NCI-H1930 (cell line): Measurements from ENCODE around the gene AVPR2.

Experiments used
- DNase-seq, 2 experiments: peaks; one replicate each; lab custom pipeline; 2025; lab: John Stamatoyannopoulos, UW

Gene AVPR2

DNA sequence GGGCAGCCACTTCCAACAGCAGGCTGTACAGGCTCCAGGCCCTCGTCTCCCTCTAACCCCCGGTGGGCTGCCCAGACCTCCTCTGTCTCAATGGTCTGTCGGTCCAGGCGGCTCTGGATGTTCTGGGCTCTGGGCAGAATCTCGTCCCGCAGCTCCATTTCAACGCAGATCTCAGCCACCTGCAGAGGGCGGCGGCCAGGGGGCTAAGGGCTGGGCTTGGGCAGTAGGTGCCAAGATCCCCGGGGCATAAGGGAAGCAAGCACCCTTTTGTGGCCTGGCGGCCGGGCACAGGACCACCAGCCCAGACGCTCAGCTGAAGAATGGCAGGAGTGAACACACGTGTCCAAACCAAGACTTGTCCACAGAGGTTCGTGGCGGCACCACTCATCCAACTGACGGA lies 9.2 kb downstream of the AVPR2 start:
- no peak for DNase-seq

DNA sequence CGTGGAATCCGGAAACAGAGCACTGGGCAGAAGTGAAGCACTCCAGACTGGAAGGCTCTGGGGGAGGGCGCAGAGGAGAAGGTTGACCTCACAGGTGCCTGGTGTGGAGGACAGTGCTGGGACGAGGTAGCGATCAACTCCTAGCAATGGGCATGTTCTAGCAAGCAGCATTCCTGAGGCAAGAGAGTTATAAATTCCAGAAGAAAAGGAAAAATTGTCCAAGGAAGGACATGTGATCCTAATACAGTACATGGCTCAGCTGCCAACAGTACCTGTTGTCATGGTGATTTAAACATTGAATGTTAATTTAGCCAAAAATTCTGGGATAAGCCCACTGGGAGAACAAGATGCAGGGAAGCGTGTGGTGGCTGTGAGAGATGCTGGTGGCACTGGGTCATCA lies 13.4 kb downstream of the AVPR2 start:
- no peak for DNase-seq

DNA sequence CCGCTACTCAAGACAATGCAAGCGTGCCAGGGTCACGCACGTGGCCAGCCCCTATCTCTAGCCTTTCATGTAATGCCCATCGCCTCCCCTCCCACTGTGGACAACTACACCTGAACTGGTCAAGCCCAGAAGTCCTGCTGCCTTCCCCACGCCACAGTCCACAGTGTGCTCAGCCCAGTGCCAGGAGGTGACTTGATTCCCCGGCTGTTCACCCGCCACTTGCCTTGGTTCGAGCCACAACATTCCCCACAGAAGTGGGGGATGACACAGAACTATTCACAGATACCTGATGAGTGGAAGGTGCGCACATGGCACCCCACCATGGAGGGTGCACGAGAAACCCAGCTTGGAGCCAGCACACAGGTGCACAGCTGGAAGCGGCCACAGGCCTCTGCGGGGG lies 14.8 kb downstream of the AVPR2 start:
- no peak for DNase-seq

DNA sequence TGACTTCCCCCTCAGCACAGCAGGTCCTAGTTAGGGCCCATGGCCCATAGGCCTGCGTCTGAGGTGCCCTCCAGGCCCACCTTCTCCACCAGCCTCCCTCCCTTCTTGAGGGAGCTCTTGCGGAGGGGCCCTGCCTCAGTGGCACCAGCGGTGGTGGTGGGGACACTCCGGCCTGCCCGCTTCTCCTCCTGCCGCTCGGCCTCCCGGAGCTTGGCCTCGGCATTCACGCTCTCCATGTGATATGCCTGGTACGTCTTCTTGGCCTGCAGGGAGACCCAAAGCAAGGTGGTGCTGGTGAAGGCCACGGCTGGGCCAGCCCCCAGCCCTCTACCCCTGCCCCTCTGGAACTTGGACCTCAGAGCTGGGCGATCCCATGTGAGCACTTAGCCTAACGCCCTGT lies 16.1 kb downstream of the AVPR2 start:
- DNase-seq: no peak

DNA sequence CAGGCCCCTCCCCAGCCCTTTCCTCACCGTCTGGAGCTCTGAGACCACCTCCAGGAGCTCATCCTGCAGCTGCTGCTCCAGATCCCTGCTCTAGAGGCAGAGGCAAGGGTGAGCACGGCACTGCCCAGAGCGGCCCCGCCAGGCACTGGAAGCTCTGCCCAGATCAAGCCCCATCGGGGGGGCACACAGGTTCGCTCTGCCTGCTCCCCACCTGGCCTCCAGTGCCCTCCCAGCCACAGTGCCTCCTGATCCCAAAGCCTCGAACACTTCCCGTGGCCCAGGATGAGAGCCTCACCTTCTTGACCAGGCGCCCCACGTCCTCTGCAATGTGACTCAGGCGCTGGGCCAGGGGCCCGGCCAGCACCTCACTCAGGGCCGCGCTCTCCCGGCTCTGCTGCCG lies 16.6 kb downstream of the AVPR2 start:
- no peak for DNase-seq

DNA sequence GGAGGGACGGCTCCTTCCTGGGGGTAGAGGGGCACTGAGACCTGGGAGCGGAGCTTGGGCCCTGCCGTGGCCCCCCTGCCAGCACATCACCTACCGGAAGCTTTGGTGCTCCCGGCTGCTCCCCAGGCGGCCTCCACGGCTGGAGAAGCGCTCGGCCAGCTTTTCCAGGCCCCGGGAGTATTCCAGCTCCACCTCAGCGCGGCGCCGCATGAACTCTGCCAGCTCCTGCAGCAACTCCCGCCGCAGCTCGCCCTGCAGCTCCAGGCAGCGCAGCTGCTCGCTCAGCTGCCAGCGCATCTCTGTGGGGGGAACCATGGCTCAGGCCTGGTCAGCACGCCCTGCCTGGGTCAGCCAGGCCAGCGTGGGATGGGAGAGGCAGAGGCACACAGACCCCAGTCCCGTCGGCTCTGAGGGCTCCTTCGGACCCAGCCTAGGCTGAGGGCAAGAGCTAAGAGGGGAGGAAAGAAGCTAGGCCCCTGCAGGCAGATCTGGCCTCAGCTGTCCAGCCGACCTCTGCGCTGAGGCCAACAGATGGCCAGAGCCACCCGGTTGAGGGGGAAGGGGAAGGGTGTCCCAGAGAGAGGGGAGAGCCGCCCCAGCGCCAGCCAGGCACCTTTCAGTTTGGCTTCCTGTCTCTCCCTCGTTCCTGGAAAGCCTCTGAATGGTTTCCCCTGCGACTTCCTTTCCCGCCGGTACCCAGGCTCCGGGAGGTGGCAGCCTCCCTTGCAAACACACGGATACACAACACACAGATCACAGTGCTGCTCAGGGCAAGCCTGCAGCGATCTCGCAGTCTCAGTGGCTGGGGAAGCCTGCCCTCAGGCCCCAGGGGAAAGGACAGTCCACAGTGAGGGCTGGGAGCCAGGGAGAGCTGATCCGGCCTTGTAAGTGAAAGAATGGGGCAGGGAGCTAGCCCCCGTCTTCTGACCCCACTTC lies 17.3 kb downstream of the AVPR2 start:
- DNase-seq: no peak

DNA sequence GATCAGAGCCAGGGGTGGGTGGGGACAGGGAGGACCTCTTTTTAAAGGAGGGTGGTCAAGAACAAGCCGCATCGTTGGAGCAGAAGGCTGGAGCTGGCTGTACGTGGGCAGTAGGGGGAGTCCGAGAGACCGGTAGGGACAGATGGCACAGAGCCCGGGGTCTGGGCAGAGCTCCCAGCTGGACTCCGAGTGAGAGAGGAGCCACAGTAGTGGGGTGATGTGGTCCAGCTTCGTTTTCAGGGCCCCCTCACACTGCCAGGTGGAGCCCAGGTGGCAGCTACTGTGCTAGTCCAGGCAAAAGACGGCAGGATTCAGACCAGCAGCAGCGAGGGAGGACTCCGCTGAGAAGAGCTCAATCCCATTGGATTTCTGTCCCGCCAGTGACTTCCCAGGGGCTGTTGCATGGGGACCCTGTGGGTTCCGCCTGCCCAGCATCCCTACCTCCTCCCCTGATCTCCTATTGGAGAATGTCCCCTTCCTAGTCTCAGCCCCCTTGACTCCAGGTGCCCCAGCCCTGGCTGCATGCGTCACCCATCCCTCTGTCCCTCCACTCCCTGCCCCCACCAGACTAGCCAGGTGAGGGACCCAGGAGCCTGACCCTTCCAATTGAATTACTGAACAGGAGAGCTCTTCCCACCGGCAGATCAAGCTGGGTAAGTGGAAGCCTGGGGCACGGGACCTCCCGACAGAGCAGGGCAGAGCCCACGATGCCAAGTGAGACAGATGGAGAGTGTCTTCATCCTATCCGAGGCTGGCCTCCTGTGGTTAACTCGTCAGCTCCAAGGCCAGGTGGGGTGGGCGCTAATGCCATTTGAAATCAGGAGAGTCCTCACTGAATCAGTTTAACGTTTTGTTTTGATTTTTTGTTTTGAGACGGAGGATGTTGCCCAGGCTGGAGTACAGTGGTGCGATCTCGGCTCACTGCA lies 18.7 kb downstream of the AVPR2 start:
- DNase-seq: no peak

DNA sequence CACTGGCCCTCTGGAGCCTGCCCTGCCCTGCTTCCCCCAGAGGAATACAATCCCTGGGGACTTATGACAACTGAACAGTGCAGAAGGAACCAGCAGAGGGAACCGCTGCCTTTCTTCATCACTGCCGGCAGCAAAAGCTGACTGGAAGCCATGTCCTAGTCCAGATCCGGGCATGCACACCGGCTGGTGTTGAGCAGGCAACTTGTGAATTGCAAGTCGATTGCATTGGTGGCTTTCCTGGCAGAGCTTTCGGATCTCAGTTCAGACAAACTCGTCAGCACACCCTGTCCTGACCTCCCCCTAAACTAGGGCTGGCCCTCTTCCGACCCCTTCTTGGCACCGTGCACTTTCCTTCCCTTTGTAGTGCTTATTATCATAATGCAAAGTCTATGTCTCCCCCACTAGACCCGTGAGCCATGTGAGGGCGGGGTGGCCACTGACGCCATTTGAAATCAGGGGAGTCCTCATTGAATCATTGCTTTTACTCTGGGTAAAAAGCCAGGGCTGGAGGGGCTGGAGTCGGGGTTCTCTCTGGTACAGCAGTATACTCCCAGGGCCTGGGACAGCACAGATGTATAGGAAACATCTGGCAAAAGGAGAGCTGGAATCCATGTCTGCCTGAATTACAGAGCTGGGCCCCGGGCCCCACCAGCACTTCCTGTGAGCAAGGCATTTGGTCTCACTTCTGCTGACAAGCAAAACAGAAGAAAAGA lies 19.8 kb downstream of the AVPR2 start:
- peak in 1 of 2 experiments; percentile 20 for DNase-seq

DNA sequence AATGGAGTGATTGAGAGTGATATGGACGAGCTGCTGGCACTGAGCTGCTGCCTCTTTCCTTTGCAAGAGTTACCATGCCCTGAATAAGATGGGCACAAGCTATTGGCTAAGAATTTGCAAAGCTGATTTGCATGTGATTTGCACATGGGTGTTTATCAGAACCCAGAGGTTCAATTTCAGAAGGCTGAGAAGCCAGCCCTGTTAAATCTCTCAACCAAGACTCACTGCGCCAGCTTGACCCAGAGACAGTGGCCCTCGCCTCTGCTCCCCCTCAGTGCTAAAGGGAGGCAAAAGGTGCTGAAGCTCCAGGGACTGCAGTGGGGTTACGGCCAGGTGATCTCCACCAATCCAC lies 20.9 kb downstream of the AVPR2 start:
- no peak for DNase-seq

DNA sequence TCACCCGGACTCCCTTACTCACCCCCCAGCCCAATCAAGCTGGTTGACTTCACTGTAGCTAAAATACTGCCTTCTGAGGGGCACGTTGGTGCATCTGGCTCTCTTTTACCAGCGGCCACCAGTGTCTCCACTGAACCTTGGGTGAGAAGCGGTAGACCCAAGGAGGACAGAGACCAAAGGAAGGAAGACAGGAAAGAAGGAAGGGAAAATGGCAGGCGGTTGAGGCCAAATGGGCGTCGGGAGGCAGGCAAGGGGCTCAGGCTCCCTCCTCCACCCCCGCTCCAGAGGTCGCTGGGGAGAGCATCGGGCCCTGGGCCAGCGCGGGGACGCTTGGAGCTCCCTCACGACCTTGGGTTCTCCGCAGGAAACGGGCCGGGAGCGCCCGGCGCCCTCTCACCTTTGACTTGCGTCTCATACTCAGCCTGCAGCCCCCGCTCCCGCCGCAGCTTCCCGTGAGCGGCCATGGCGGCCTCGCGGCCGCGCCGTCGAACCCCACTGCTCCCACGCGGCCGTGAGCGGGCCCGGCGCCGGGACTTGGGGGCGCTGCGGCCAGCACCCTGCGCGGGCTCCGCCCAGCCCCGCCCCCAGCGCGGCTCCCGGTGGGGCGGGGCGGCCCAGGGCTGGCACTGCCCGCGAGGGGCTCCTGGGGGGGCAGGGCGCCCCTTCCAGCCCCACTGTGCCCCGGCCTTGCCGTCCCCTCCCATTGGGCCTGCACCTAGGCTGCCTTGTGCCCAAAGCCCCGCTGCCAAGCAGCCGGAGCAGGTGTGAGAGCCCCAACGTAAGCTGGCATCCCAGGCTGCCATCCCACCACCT lies 21.5 kb downstream of the AVPR2 start, which contains the start of gene ARHGAP4:
Gene ARHGAP4 (minus strand): TSS at position 526 of the 813 bp plus-strand sequence. CDS start 62 bp downstream, at position 464.
- peak in 1 of 2 experiments; percentile 21 for DNase-seq

DNA sequence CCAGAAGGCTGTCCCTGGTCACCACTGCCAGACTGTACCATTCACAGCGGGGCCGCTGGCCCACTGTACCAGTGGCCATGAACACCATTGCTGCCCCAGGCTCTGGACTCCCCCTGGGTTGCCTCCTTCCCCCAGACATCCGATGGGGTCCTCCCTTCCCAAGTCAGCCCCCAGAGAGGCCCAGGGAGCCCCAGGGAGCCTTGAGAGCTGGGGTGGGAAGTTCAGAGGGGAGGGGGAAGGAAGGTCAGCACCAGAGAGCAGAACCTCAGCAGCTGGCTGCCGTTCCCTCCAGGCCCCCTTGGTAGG lies 22.0 kb downstream of the AVPR2 start:
- no peak for DNase-seq

DNA sequence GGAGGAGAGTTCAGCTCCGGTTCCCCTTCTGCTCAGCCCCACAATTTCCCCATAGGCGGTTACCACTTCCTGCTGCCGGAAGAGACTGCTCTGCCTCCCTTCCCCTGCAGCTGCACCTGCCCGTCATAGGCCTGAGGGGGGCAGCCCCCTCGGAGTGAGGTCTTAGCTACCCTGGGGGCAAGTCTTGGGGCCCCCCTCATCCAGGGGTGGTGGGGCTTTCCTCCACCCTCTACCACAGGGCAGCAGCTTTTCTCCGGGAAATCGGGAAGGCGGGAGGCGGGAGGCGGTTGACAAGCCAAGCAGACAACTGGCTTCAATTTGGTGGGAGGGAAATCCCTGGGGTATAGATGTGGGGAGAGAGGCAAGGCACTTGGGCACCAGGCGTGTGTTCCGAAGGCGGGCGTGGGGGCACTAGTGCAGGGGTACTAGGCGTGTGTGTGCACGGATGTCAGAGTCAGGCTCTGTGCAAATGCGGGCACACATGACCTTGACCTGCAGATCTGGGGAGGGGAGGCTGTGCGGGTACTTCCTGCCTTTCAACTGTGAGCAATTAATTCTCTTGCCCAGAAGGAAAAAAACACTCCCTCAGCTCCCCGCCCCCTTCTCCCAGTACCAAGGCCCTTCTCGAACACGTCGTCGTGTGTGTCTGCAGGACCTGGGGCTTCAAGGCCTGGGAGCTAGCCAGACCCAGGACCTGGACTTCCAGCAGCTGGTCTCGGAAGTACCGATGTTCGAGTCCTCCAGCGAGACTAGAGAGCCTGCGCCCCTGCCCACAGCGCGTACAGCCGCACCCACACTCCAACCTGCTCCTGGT lies 22.6 kb downstream of the AVPR2 start:
- DNase-seq: no peak

DNA sequence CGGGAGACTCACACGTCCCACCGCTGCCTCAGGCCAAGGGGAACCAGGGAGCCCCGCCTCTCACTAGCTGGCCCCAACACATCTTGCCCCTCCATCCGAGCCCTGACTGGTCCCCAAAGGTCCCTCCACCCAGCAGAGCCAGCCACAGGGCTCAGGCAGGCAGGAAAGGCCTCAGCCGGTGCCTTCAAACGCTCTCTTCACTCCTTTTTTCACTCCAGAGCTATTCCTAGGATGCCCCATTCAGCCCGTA lies 23.1 kb downstream of the AVPR2 start:
- no peak for DNase-seq

DNA sequence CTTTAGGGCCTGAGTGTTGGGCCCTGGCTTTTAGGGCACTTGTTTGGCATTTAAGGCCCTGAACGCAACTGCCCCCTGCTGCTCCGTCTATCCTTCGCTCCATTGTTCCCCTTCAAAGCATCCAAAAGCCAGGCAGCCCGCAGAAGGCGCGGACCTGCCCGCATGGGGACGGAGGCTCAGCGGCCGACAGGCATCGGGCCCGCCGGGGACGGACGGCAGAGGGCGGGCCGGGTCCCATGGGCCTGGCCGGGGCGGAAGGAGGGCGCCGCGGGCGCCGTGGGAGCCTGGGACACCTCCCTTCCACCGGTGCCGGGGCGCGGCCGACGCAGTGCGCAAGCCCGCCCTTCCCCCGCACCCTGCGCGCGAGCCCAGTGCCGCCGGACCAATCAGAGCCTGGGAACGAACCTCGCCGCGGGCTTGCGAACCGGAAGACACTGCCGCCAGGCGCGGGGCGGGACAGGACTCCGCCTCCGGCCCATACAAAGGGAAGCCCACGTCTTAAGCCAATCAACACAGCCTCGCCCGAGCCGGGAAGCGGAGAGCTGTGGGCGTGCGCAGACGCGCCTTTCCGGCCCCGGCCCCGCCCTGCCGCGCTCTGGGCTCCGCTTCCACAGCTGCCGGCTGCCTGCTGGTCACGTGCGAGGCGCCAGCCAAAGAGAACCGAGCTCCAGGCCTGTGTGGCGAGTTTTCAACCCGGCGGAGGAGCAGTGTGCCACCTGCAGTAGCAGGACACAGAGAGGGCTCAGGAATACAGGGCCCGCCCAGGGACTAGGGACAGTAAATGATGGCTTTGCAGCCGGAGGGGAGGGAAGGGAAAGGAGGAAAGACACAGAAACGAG lies 23.7 kb downstream of the AVPR2 start:
- peak; percentile 94 to 97 for DNase-seq

DNA sequence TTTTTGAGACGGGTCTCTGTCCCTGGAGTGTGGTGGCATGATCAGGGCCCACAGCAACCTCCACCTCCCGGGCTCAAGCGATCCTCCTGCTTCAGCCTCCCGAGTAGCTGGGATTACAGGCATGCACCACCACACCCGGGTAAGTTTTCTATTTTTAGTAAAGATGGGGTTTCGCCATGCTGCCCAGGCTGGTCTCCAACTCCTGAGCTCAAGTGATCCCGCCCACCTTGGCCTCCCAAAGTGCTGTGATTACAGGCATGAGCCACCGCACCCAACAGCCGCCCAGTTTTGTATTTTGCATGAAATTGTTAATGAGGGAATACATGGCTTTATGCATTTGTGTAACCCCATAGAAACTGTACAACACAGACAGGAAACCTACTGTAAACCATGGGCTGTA lies 24.4 kb downstream of the AVPR2 start:
- DNase-seq: no peak

DNA sequence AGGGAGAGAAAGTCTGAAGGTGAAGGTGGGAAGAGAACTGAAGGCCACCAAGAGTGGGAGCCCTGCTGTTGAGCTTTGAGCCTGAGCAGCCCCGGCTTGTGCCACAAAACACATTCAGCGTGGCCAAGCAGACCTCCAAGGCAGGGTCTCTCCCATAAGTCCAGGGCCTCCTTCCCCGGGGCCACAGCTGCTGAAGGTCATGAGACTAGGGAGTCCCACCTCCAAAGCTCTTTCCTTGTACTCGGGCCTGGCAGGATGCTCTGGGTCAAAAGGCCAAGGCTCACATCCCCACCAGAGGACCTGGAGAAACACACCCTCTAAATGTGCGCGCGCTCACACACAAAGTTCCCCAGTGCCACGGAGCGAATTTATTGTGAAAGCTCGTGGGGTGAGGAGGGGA lies 25.1 kb downstream of the AVPR2 start:
- no peak for DNase-seq

DNA sequence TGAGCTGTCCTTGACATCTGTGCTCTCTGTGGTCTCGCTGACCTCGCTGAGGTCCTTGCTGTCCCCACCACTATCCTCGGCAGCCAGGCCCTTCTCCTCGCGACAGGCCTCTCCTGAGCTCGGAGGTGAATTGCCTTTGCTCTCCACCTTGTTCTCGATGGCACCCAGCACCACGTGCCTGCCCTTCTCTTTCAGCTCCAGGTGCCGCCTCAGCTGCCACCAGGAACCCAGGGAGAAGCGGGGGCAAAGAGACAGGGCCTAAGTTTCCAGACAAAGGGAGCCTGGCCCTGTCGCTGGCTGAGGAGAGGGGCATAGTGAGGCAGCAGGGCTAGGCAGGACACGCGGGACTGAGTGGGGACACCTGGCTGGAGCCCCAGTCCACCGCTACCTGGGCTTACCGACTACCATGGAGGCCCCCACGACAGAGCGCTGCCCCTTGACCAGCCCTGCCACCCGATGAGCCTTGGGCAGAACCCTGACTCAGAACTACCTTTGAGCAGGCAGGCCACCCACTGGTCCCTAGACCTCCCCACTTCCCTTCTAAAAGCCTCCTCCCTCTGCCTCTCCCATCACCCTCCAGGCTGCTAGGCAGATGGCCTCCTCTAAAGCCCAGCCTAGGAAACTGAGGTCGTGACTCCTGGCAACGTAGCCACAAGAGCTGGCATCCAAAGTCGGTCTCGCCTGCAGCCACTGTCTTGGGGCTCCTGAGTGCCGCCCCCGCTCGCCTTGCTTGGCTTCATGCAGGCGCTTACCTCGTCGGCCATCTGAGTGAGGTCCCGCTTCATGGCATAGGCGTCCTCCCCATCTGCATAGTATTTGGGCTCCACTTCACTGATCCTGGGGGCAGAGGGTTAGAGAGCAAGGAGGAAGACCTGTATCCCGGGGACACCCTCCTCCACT lies 25.8 kb downstream of the AVPR2 start:
- no peak for DNase-seq

DNA sequence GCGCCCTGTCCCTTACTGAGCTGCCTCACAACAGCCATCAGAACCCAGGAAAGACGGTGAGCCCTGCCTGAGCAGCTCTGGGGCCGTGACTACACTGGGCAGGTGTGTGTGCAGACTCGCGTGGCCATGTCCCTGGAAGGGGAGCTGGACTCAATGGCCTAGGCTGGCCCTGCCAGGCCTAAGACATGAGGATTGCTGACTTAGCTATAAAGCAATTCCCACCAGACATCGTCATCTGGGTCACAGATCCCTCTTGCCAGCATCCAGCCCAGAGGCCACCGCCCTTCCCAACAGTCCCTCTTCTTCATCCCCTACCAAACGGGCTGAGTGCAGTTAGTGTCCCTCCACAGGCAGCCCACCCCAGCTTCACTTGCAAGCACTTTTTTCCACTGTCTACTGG lies 26.7 kb downstream of the AVPR2 start:
- no peak for DNase-seq

DNA sequence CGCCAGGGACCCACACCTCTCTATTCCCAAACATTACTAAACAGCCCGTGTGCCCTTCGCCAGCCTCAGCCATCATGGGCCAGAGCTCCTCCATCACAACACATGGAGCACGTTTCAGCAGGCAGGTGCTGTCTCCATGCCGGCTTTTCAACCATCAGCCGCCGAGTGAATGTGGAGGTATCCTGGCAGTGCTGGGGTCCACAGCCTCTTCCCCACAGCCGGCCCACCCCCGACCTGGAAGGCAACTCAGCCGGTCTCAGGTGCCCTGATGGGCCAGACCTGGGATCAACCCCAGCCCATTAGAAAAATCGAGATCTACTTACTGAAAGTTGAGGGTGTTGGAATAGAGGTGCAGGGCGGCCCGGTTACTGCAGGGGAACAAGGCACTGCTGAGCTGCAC lies 27.3 kb downstream of the AVPR2 start:
- DNase-seq: no peak
